UCSD-AML1 (cell line): Measurements from ENCODE around the gene RNF144B.
"Not testable (repeated sequence)": the region's sequence is repeated elsewhere in the genome, so short reads cannot be mapped to it uniquely, and the experiment has no call there.

Source experiments
- DNase-seq: peaks from one replicate; lab custom pipeline; 2025; ENCODE audit not compliant: unreplicated experiment; lab: John Stamatoyannopoulos, UW

RNF144B gene

DNA sequence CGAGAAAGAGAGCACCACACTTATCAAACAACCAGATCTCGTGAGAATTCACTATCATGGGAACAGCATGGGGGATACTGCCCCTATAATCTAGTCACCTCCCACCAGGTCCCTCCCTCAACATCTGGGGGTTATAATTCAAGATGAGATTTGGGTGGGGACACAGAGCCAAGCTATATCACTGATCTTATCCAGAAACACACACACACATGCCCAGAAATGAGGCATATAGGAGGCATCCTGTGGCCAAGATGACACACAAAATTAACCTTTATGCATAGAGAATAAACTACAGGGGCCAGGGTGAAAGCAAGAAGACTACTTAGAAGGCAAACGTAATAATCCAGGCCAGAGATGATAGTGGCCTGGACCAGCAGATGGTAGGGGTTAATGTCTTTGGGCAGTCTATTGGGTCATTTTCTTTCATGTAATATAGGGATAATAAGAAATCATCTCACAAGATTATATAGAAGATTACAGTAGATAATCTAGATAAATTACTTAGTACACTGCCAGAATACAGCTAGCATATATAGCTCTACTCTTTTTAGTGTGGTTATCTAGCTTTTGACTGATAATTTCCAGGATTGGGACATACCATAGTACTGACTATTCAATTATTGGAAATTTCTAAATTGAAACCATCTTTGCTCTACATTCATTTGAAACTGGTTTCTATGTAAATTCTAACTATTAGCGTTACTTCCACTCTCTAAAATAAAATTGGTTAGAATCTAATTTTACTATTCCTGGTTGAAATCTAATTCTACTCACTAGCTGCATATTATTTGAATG, 20.0 kb downstream of the RNF144B start:
- no peak for DNase-seq

- not testable (repeated sequence) for DNase-seq
These were observed 22.5 kb downstream of the RNF144B start for GRCh38 chr6:18409602-18410001.

DNA sequence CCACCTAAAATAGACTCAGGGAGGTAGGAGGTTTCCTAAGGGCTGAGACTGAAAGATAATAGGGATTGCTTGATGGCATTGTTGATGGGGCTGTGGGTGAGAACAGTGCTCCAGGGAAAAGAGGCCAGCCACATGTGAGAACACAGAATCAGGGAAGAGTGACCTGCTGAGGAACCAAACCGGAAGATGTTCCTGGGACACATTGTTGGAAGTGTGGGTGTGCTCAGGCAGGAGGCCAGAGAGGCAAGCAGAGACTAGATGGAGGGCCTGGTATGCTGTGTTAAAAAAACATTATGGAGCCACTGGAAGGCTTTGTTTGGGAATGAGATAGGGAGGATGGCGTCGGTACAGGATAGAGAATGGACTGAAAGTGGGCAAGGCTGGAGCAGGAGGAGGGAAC, 23.3 kb downstream of the RNF144B start:
- no peak for DNase-seq

GRCh38 chr6:18412068-18412467, 24.9 kb downstream of the RNF144B start:
- no peak for DNase-seq

DNA sequence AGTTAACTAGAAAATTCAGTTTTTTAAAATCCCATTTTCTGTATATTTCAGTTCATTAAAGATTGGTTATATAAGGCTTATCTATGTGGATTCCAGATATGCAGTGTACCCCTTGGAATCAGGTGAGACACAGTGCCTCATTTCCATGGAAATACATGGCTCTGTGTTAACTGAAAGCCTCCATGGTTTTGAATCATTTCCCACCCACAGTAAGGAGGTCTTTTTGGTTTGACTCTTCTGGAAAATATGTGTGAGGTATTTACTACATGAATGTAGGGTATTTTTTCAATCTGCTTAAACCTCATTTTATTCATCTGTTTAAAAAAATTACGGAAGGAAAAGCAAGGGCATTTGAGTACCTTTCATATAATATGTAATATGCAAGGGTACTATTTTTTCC, 25.5 kb downstream of the RNF144B start:
- no peak for DNase-seq

- DNase-seq = no peak
These were observed 26.2 kb downstream of the RNF144B start for GRCh38 chr6:18413381-18413780.

GRCh38 chr6:18414116-18414515, 27.0 kb downstream of the RNF144B start:
- DNase-seq = no peak

DNA sequence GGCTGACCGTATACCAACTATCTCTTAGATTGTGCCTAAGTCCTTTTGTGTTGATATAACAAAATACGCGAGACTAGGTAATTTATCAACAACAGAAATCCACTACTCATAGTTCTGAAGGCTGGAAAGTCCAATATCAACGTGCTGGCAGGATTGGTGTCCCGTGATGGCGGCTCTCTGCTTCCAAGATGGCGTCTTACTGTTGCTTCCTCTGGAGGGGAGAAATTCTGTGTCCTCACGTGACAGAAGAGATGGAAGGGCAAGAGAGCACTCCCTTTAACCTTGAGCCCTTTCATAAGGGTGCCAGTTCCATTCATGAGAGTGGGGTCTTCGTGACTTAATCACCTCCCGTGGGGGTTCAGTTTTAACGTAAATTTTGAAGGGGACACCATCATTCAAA, 28.1 kb downstream of the RNF144B start:
- no peak for DNase-seq

- DNase-seq = no peak
These were observed 28.7 kb downstream of the RNF144B start for GRCh38 chr6:18415671-18416340.

DNA sequence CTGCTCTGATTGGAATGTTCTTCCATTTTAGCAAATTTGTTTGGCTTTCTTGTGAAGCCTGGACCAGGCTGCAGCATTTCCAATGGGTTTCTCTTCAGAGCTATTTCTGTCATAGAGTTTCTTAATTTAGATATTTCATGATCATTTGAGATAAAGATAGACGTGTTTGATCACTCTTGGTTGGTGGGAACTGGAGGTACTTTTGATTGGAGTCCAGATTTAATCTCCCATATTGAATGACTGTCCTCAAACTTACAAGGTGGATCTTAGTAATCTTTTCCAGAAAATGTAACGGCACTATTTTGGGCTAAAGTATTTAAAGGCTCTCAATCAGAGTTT, 29.2 kb downstream of the RNF144B start:
- no peak for DNase-seq

GRCh38 chr6:18420328-18420727, 33.2 kb downstream of the RNF144B start:
- no peak for DNase-seq

- no peak for DNase-seq
These were observed 35.0 kb downstream of the RNF144B start for GRCh38 chr6:18422136-18422535.

DNA sequence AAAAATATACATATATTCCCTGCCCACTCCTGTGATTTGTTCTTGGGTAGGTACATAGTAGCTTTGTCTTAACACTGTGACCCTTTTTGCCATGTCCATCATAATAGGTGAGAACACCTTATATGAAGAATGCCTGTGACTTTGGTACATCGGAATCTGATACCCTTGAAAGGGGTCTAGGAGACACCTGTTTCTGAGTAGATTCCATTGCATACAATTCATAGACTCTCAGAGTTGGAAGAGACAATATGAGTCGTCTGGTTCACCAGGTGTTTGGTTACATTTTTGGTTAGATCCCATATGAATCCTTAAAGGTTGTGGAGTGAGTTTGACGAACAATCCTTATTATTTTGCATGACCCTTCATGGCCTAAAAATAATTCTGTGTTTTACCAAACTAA, 36.3 kb downstream of the RNF144B start:
- DNase-seq = no peak

DNA sequence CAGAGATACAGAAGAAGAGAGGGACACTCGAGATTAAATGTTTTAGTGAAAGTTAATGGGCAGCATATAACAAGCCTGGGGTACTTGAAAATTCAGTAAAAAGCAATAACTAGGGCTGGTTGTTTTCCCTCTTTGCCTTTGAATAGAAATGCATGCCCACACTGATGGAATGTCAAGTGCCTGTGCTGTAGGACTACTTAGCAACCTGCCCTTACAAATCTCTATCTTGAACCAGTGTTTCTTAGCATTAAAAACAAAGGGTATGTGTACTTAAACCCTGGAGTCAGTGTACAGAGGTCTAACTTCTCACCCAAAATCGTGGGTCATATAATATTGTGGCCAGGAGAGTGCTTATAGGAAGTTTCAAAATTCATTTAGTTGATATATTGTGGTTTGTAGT, 37.1 kb downstream of the RNF144B start:
- no peak for DNase-seq

- DNase-seq = no peak
These were observed 38.1 kb downstream of the RNF144B start for GRCh38 chr6:18425218-18425617.

GRCh38 chr6:18427296-18427695, 40.1 kb downstream of the RNF144B start:
- no peak for DNase-seq

DNA sequence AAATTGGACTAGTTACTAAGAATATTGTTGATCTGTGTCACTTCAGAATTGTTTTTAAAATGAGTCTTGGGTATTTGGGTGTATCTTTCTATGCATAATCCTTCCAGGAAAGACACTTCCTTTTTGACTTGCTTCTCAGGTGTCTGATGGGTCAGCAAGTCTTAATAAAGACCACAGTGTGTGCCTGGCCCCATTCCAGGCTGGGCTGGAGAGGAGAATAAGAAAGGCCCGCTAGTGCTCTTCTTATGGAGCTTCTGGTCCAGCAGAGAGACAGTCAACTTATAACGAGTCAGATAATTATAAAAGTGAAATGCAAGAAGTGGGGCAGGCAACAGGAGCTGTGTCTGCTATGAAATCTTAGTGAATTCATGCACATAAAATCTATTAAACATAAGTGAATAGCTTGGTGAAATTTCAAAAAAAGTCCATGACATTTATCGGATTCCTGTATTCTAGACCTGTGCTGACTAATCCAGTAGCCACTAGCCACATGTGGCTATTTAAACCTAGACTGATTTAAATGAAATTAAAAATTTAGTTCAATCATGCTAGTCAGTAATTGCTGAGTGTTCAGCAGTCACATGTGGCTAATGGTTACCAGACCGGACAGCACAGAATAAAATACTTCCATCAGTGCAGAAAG, 42.6 kb downstream of the RNF144B start:
- no peak for DNase-seq

- DNase-seq = no peak
These were observed 44.4 kb downstream of the RNF144B start for GRCh38 chr6:18431581-18431980.

GRCh38 chr6:18432180-18432579, 45.0 kb downstream of the RNF144B start:
- no peak for DNase-seq

- no peak for DNase-seq
These were observed 45.5 kb downstream of the RNF144B start for GRCh38 chr6:18432619-18433018.

GRCh38 chr6:18433059-18433458, 45.9 kb downstream of the RNF144B start:
- DNase-seq = no peak

- no peak for DNase-seq
These were observed 49.2 kb downstream of the RNF144B start for GRCh38 chr6:18436341-18436740.
